ENCODE data around the gene B2M. TPM values are rescaled to one million over a fixed set of nuclear protein-coding genes. Genes with fewer than 3 reads are reported as not detected.

Gene B2M
- total RNA-seq, 1 experiment from 2014 or later: 855 TPM

Small RNA genes within 50 kb of the gene (small RNA-seq; reads per million reads assigned to genes)
- not detected for gene RF00019

Other genes with a start within 250 kb of the B2M start
- 36.3 and 57.1 TPM in 2 replicates for gene EIF3J, start 174.4 kb upstream of the B2M start, total RNA-seq (2014; rRNA removed; shearing (Covaris generic))
- 24.5 and 26.7 TPM in 2 replicates for gene SPG11, start 47.9 kb upstream of the B2M start, total RNA-seq (2014; rRNA removed; shearing (Covaris generic))
- gene PATL2, start 194 bp upstream of the B2M start, total RNA-seq (2014; rRNA removed; shearing (Covaris generic)): 0.10 and 0.13 TPM in 2 replicates
- gene TRIM69, start 25.0 kb downstream of the B2M start, total RNA-seq (2014; rRNA removed; shearing (Covaris generic)): 6.2 and 7.1 TPM in 2 replicates
- gene TERB2, start 245.2 kb downstream of the B2M start, total RNA-seq (2014; rRNA removed; shearing (Covaris generic)): not detected in 2 replicates

All from HT1080 (cell line).